Measurements from ENCODE around the gene TRIM17. TPM values are rescaled to one million over a fixed set of nuclear protein-coding genes. Genes with fewer than 3 reads are reported as not detected.

Gene TRIM17
- total RNA-seq, 1 donor from 2014 or later = 2.9 TPM

DNA sequence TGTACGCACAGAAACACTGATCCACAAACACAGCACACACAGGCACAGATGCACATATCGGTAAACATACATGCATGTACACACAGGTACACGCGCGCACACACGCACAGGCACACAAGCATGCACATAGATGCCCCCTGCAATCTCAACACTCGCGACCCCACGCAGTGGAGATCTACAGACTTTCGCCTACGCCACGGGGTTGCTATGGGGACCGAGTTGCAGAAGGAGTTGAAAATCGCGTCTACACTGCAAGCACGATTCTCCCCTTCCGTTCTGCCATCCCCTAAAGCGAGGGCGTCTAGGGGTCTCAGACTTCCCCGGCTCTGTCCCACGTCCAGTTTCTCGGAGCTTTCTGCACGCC lies 826 bp downstream of the TRIM17 start:
- Mint-ChIP-seq H3K4me3 (peak overlapping the region; percentile 84), H3K9me3 (no peaks in the 10 kb centered on the region), H3K27me3 (ENCODE audit: insufficient read depth, low read depth) (peaks cover 9% of the 10 kb centered on the region), H3K4me1 (peaks cover 10% of the 10 kb centered on the region), H3K27ac (peak overlapping the region; percentile 87), H3K36me3 (peaks cover 16% of the 10 kb centered on the region)
- peak overlapping the region; percentile 86 for H3K4me2 ChIP-seq
- no peak for TF ChIP-seq EZH2phosphoT487 (IDR thresholded peaks at IDR 0.05)
- TF ChIP-seq, protein P1, sequence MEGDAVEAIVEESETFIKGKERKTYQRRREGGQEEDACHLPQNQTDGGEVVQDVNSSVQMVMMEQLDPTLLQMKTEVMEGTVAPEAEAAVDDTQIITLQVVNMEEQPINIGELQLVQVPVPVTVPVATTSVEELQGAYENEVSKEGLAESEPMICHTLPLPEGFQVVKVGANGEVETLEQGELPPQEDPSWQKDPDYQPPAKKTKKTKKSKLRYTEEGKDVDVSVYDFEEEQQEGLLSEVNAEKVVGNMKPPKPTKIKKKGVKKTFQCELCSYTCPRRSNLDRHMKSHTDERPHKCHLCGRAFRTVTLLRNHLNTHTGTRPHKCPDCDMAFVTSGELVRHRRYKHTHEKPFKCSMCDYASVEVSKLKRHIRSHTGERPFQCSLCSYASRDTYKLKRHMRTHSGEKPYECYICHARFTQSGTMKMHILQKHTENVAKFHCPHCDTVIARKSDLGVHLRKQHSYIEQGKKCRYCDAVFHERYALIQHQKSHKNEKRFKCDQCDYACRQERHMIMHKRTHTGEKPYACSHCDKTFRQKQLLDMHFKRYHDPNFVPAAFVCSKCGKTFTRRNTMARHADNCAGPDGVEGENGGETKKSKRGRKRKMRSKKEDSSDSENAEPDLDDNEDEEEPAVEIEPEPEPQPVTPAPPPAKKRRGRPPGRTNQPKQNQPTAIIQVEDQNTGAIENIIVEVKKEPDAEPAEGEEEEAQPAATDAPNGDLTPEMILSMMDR (IDR thresholded peaks at IDR 0.05) = no peak
- TF ChIP-seq EZH2 (IDR thresholded peaks at IDR 0.05) = no peak
- peaks cover 55% of the 10 kb centered on the region for H3K27me3 ChIP-seq
- peaks cover 6% of the 10 kb centered on the region for H3K4me1 ChIP-seq
- H4K20me1 ChIP-seq (ENCODE audit: low read depth) = peaks cover 5% of the 10 kb centered on the region
- H3F3A ChIP-seq (ENCODE audit: low read depth) = peaks cover 15% of the 10 kb centered on the region
- H3K4me3 ChIP-seq = peak overlapping the region; percentile 58
- no peak overlapping the region for H3K27ac ChIP-seq
- H3K36me3 ChIP-seq = no peaks in the 10 kb centered on the region
- peak overlapping the region; percentile 73 for H2AFZ ChIP-seq (replicated peaks)
- no peaks in the 10 kb centered on the region for H3K9me3 ChIP-seq (ENCODE audit: low read depth)
- no peaks in the 10 kb centered on the region for H3K79me2 ChIP-seq (ENCODE audit: low read depth)
- no peak for DNase-seq (ENCODE audit: low spot score)
- no peak overlapping the region for H3K9ac ChIP-seq

DNA sequence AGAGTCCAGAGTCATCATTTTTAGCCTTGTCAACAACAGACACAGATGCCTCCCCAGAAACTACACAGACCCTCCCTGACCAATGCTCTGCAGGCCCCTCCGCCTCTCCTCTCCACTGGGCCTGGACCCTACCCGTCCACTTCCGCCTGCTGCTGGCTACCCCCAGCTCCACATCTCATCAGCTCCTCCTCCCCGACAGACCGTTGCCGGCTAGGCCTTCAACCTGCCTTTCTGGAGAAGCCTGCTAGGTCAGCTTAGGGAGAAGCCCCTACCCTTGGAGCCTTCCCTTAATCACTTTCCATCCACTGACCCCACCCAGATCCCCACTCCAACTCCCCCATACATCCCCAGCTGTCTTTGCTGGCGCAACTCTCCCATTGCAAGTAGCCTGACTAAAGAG lies 1.4 kb downstream of the TRIM17 start:
- Mint-ChIP-seq H3K36me3 (peaks cover 16% of the 10 kb centered on the region), H3K27me3 (ENCODE audit: insufficient read depth, low read depth) (peaks cover 9% of the 10 kb centered on the region), H3K27ac (peak overlapping the region; percentile 87), H3K4me3 (peak overlapping the region; percentile 84), H3K9me3 (no peaks in the 10 kb centered on the region), H3K4me1 (peaks cover 10% of the 10 kb centered on the region)
- no peaks in the 10 kb centered on the region for H3K79me2 ChIP-seq (ENCODE audit: low read depth)
- peak overlapping the region; percentile 86 for H3K4me2 ChIP-seq
- H2AFZ ChIP-seq (replicated peaks) = no peak overlapping the region
- peaks cover 5% of the 10 kb centered on the region for H4K20me1 ChIP-seq (ENCODE audit: low read depth)
- peaks cover 15% of the 10 kb centered on the region for H3F3A ChIP-seq (ENCODE audit: low read depth)
- DNase-seq (ENCODE audit: low spot score) = no peak
- H3K4me1 ChIP-seq = peaks cover 6% of the 10 kb centered on the region
- peaks cover 49% of the 10 kb centered on the region for H3K27me3 ChIP-seq
- no peak overlapping the region for H3K9ac ChIP-seq
- no peak overlapping the region for H3K27ac ChIP-seq
- H3K4me3 ChIP-seq = peak overlapping the region; percentile 58
- no peaks in the 10 kb centered on the region for H3K36me3 ChIP-seq
- TF ChIP-seq EZH2phosphoT487 (IDR thresholded peaks at IDR 0.05) = no peak
- H3K9me3 ChIP-seq (ENCODE audit: low read depth) = no peaks in the 10 kb centered on the region

DNA sequence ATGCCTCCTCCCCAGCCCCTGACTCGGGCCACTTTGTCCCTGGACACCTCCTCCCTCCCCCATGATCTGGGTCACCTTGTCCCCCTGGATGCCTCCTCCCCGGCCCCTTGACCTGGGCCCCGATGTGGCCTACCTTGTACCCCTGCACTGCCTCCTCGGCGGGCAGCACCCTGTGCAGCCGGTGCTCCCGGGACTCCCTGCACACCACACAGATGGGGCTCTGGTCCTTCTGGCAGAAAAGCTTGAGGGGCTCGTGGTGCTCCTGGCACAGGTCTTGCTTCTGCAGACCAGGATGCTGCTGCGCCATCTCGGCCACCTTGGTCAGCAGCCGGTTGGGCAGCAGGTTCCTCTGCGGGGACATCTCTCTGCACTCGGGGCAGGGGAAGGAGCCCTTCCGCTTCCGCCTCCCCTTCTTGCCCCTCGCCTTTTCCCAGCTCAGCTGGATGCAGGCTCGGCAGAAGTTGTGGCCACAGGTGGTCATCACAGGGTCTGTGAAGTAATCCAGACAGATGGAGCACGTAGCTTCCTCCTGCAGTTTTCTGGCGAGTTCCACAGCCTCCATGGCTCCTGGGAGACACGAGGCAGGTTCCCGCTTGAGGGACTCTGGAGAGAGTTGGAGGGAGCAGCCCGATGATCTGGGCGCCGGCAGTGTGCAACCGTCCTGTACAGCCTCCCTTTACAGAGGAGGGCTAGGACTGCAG lies 2.0 kb downstream of the TRIM17 start:
- peaks cover 10% of the 10 kb centered on the region for H3K4me1 Mint-ChIP-seq
- Histone ChIP-seq H3K4me2 (no peak overlapping the region), H3F3A (ENCODE audit: low read depth) (peaks cover 15% of the 10 kb centered on the region), H4K20me1 (ENCODE audit: low read depth) (peaks cover 5% of the 10 kb centered on the region), H3K36me3 (no peaks in the 10 kb centered on the region), H3K27ac (no peak overlapping the region), H3K4me1 (peaks cover 6% of the 10 kb centered on the region), H2AFZ (replicated peaks) (no peak overlapping the region), H3K9ac (no peak overlapping the region), H3K27me3 (peaks cover 44% of the 10 kb centered on the region), H3K79me2 (ENCODE audit: low read depth) (no peaks in the 10 kb centered on the region), H3K9me3 (ENCODE audit: low read depth) (no peaks in the 10 kb centered on the region), H3K4me3 (no peak overlapping the region)
- no peaks in the 10 kb centered on the region for H3K9me3 Mint-ChIP-seq
- no peak overlapping the region for H3K27ac Mint-ChIP-seq
- peaks cover 16% of the 10 kb centered on the region for H3K36me3 Mint-ChIP-seq
- no peak overlapping the region for H3K4me3 Mint-ChIP-seq
- no peak for DNase-seq (ENCODE audit: low spot score)
- peaks cover 9% of the 10 kb centered on the region for H3K27me3 Mint-ChIP-seq (ENCODE audit: insufficient read depth, low read depth)
- TF ChIP-seq EZH2 (IDR thresholded peaks at IDR 0.05) = no peak
- TF ChIP-seq, protein P1 (IDR thresholded peaks at IDR 0.05) = no peak
- no peak for TF ChIP-seq EZH2phosphoT487 (IDR thresholded peaks at IDR 0.05)
